ENCODE results near the gene TPM1. TPM values are rescaled to one million over a fixed set of nuclear protein-coding genes. Genes with fewer than 3 reads are reported as not detected.
"Not testable (repeated sequence)": the region's sequence is repeated elsewhere in the genome, so short reads cannot be mapped to it uniquely, and the experiment has no call there.

The TPM1 gene
- total RNA-seq = 519 TPM

DNA sequence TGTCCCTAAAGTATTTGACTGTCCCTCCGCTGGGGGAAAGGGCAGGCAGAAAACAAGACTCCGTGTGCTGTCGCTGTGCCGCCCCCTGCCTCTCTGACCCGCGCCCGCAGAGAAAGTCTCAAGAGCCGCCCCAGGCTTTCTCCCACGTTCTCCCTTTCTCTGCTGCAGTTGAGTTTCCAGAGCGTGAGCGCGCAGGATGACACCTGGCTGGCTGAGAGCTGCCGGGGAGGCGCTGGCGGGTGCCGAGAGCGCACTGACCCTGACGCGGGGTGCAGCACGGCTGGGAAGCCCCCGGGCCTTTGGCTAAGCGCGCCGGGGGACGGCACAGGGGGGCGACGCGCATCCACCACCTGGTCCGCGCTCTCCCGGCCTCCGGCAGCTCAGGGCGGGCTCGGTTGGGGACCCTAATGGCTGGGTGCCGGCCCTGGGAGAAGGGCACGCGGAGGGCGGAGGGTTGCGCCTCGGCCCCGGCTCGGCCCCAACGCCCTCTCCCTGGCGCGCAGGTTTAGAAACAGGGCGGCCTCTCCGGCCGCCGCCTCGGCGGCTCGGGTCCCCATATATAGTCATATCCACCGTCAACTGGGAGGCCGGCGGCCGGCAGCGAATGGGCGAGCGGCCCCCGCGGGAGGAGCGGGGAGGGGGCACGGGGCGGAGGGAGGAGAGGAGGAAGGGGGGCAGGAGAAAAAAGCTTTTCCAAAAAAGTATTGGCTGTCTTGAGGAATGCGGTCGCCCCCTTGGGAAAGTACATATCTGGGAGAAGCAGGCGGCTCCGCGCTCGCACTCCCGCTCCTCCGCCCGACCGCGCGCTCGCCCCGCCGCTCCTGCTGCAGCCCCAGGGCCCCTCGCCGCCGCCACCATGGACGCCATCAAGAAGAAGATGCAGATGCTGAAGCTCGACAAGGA lies at the start of gene TPM1:
TSS of gene TPM1 (plus strand) at position 774 of the 903 bp plus-strand sequence. CDS start at position 857, 83 bp downstream.
- DNase-seq = no peak

DNA sequence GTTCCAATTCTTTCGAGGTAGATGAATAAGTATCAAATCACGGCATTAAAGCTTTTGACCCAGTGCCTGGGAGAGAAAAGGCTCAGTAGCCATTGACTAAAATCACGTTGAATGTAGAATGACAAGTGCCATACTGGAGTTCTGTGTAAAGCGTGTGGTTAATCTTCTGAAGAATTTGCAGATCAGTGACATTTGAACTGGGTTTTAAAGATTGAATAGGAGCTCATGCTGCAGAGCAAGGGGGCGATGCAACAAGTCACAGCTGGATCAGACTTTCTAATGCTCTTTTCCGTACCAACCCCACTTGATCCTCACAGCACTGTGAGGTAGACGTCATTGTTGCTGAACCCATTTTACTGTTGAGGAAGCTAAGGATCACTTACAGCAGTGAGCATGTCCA lies 49.5 kb upstream of the TPM1 start:
- no peak for DNase-seq

DNA sequence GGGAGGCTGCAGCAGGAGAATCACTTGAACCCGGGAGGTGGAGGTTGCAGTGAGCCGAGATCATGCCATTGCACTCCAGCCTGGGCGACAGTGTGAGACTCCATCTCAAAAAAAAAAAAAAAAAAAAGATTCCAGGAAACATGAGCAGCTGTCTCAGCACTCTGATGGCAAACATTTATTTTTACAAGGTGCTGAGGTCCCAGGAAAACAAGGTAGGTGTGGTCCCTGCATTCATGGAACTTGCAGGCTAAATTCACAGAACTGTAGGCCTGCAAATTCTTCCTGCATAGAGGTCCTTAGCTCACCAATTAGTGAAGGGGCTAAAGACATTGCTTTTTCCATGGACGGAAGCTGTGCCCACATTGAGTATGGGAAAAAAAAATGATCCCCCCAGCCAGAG lies 48.9 kb upstream of the TPM1 start:
- not testable (repeated sequence) for DNase-seq

DNA sequence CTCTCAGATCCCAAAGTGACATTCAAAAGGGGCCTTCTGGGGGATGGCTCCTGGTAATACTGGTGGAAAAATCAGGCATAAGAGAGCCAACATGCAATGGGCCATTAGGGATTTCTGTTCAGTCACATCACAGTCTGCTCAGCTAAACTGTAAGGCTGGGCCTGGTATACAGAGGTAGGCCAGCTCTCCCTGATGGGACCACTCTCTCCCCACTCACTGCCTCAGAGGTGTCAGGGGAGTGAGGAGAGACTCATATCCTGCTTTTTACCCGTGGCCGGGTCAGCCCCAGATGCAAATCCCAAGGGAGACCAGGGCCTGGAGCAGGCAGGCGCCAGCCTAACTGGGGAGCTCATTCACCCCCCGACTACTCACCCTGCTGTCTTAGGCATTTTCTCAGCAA lies 48.1 kb upstream of the TPM1 start:
- no peak for DNase-seq

DNA sequence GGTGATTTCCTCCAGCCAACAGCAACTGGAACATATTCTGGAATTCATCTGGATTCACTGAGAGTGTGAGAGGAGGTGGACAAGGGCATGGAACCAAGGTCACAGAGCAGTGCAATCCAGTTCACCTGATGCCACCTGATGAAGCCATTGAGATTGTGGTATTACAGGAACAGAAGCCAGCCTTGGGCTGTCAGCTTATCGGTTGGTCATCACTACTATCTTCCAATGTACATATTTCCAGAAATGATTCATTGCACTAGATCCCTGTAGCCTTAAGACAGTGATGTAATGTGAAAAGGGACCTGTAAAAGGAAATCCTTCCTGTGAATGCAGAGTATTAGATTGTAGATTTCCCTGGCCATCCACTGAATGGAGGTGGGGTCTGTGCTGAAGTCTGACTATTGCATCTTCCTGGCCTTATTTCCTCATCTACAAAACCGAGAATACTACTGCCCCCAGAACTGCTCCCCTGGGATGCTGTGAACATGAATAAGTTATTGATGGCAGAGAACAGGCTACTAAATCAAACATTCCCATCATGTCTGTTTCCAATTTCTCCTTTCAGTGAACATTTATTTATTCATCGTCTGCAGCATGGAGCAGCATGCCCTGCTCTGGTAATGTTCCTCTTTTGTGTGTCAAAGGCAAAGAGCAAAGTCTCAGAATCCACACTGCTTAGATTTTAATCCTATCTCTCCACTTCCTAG lies 47.4 kb upstream of the TPM1 start:
- peak; percentile 71 for DNase-seq

DNA sequence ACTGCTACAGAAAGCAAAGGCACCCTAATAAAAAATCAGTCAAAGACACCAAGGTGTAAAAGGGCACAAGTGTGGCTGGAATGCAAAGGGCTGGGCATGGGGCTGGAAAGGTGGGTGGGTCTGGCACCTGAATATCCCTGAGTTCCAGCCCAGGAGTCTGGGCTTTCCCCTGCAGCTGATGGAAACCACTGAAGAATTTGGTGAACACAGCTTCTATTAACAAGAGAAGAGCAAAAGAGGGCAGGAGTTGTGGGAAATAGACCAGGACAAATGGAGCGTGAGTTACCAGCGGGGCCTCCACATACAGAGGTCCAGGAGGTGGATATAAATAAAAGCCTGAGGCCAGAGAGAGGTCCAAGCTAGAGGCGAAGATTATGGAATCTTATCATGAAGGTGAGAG lies 45.1 kb upstream of the TPM1 start:
- no peak for DNase-seq

DNA sequence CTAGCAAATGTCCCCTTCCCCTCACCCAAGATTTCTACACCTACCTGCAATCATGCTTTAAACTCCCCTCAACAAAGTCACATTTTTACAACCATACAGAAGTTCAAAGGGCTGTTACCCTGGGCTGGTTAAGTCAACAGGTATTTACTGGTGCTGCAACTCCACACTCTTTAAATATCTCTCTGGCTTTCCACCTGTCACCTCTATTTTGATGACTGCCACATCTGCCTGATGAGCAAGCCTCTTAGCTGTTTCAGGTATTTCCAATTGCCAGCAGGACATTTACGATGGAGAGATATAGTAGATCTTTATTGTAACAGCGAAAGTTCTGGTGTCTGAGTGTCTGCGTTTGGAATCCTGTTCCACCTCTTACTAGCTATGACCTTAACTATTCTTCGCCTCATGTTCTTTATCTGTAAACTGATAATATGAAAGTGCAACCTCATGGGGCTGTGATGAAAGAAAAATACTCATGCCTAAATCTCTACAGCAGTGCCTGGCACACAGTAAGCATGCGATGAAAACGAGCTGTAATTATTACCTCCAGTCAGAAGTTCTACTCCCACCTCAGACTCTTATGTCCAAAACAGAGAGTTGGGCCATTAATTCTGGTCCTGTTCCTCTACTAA lies 44.2 kb upstream of the TPM1 start:
- DNase-seq = no peak

DNA sequence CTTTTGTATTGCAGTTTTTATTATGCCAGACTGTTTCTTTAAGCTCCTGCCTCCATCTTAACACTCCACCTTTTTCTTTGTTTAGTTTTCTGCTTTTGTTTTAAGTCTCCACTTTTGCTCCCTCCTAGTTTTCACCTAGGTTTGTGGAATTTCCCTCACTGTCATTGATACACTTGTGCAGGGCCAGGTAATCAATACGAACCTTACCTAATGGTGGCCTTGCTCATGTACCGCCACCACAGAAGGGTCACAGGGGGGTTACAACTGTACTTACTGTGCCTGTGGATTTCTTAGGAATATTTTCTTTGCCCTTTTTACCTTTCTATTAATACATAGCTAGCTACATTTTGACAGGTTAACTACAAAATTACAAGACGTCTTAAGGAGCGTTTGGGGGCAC lies 43.4 kb upstream of the TPM1 start:
- no peak for DNase-seq

DNA sequence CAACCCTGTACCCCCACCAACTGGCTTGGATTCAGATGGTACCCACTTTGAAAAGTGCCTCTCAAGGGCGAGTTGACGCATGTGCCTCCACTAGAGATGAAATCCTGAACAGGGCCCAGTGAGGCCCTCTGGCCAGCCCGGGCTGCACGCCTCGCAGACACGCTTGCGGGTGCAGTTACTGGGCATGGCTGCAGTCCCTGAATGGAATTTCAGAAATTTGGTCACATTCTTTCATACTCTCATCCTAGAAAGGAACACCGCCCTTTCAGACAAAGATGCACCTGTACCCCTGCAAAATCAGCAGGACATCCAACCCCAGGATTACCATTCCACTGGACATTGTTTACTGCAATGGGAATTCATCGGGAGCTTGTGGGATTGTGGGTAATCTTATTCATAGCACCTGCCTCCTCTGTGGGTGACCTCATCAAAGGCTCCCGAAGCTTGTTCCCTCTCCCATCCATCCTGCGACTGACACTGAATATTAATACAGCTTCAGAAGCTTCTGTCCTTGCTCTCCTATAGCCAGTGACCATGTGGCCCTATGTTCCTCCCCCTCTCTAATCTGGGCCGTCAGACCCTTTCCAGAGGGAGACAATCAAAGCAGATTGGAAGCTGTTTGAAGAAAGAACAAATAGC lies 42.5 kb upstream of the TPM1 start:
- DNase-seq = no peak

DNA sequence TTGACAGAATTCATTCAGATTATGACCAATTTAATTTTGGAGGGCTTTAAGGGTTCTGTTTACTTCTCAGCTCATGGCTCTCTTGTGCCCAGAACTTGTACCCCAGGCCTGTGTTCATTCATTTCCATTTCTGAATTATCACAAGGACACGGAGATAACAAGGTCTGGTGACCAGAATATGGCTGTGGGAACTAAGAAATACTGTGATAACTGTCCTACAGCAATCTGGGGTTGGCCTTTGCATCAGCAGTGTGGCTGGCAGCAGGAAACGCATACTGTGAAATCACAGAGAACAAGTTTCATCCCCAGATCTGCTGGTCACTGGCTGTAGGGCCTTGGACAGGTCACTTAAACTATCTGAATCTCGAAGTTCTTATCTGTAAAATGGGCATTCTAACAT lies 41.8 kb upstream of the TPM1 start:
- no peak for DNase-seq

DNA sequence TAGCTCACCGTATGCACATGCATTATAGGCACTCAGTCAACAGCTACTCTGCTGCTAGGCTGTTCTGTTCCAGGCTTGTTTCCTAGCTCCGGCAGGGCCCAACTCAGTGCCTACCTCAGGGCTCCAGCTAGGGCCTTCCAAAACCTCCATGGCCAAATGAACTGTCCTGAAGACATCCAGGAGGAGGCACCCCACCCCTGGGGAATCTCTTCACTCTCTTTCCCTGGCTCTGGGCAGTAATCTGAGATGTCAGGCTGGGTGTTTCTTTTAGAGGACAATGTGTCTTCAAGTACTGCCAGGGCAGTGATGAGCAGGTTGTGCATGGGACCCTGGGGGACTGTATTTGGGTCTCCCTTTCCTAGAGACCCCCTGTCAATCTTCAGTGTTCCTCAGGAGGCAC lies 38.3 kb upstream of the TPM1 start:
- DNase-seq = no peak

DNA sequence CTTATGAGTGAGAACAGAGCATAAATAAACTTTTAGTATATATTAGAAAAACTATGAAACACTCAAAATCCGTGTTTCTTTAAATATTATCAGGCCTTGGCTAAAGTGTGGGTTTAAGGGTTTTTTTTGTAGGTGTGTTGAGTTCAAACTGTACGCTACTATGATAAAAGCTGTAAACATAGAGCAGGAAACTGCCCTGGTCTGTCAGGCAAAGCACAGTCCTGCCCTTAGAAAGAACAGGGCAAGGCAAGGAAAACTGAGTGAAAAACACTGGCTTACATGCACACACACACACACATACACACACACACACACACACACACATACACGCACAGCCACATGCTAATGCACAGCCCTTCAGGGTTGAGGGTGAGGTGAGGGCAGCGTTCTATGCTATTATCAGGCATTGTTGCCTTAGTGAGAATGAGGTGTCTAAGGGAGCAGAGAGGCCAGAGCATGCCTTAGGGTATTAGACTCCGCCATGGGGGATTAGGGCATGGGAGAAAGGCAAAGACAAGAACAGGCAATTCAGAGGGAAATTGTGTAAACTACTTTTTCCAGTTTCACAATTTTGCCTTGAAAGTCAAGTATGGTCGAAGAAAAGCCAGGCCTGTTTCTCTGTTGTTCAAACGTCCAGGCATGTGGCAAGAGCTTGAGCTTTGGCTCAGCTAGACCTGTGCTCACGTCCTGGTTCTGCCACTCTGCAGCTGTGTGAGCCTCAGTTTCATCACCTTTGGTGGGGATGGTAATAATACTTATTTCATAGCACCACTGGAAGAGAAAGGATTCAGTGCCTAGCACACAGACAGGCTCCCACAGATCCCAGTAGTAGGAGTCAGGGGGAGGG lies 36.3 kb upstream of the TPM1 start:
- DNase-seq = no peak

DNA sequence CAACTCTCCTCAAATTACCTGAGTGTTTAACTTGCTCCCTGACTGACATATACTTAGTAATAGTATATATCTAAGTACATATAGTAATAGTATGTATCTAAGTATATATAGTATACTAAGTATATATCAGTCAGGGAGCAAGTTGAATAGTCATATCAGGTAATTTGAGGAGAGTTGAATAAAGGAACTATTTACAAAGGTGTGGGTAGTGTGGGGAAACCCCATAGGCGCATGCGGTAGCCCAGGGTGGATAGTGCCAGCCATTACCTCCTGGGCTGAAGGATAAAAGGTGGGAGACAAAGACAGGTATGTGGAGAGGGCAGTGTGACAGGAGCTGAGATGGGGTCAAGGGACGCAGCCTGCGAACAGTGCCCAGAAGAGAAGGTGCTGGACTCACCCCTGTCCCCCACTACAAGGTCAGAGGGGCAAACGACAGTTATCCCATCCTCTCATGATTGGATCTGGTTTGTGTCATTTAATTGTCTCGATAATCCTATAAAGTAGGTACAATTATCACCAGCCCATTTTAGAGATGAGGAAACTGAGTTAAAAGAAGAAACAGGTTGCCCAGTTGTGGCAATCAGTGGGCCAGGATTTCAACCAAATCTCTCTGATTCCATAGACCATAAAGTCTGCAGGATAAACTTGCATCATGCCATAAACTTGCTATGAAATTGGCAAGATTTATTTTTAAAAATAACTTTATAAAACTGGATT lies 34.1 kb upstream of the TPM1 start:
- no peak for DNase-seq

DNA sequence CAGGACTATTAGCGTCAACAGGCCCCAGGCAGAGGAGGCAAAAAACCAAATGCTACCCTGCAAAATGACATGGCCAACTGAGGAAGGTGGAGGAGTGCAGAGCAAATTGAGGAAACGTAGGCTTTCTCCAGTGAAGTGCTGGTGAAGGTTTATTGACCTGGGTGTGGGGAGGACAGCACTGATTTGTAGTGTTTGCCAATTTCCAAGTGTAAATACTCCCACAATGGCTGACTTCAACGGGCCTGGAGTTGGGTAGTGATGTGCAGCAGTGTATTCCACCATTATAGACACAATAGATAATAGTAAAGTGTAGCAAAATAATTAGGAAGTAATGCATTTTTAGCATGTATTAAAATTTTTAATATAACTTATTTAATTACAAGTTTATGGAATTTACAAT lies 32.2 kb upstream of the TPM1 start:
- DNase-seq = no peak

DNA sequence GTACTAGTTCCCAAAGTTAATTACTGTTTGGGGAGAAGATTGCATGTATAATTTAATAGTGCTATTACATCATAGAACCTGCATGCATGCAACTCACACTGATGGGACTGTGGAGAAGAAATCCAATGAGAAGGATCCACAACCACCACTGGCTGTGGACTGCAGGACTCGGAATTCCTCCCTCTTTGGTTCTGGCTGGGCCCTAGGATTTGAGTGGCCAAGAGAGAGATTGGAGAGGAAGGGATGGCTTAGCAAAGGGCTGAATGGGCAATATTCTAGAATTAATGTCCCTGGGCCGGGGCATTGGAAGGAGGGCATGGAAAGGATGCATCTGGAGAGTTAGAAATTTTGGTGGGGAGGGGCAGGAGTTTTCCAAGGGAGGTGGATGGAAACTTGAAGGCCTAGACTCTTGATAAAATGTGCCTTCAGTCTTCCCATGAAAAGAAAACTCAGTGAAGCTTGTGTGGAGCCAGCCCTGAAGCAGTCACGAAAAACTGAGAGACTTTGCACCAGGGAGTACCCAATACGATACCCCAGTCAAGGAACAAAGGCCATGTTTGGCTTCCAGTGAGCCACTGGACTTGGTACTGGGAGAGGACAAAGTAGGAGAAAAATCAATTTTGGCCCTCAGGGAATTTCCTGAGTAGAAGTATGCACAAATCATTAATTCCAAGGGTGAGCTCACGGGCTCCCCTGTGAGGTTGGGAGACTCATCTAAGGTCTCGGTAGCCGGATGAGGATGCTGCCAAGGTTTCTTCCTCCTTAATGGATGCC lies 31.4 kb upstream of the TPM1 start:
- DNase-seq = no peak

DNA sequence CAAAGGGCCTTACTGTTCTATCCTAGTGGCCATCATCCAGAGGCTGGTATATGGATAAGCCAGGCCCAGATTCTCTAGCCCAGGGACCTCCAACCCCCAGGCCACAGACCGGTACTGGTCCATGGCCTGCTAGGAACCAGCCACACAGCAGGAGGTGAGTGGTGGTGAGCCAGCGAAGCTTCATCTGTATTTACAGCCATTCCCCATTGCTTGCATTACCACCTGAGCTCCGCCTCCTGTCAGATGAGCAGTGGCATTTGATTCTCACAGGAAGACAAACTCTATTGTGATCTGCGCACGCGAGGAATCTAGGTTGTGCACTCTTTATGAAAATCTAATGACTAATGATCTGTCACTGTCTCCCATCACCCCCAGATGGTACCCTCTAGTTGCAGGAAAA lies 30.1 kb upstream of the TPM1 start:
- no peak for DNase-seq

DNA sequence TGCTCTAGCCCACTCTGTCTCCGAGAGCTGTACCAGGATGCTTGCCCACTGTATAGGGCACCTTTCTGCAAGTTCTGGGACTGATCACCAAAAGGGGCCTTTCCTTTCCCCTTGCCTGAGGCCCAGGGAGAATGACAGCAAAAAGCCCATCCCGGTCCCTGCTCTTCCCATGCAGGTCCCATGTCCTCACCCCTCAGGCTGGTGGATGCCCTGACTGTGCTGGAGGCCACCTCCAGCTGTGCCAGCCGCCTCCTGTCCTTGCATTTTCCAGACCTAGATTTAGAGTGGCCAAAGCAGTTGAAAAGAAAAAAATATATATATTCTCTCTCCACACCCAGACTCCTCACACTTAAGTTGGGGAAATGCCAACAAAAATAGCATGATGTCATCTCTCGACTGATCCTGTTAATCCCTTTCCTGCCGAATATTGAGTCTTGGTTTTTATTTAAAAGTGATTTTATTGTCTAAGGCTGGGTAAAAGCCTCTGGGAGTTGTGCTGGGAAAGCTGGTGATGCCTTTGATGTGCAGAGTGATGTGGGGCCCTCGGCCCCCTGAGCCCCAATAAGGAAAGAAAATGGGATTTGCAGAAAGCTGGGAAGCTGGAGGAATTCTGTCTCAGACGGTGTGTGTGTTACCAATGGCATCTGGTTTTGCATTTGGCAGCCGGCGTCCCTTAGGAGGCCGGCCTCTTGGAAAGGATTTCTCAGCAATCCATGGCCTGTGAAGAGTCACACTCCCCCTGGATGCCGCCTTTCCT lies 29.3 kb upstream of the TPM1 start:
- DNase-seq = peak; percentile 25

DNA sequence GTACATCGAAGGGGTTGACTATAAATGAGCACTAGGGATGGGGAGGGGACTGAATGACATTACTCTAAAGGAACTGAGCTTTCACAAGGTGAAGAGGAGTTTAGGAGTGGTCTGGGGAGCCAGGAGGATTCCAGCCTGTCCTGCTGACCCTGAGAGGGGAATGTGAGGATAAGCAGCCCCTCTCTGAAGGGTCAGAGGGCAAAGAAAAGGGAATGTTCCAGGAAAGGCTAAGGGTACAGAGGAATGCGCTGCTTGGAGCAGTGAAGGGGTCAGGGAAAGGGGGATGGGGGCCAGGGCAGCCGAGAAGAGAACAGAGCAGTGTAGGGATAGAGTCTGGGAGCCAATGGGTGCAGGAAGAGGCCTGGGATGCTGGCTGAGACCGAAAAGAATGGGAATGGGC lies 28.0 kb upstream of the TPM1 start:
- no peak for DNase-seq

DNA sequence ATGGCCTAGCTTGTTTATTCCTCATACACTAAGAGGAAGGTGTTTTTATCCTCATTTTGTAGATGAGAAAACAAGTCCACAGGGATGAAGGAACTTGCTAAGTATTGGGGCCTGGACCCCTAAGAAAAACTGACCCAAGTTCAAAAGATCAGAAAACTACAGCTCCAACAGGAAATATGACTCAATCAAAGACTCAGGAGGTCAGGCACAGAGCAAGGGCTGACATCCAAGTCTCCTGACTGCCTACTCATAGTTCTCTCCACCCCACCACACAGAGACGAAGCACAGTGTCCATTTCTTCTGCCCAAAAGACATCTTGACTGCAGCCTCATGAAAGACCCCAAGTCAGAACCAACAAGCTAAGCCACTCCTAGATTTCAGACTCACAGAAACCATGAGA lies 26.9 kb upstream of the TPM1 start:
- no peak for DNase-seq

DNA sequence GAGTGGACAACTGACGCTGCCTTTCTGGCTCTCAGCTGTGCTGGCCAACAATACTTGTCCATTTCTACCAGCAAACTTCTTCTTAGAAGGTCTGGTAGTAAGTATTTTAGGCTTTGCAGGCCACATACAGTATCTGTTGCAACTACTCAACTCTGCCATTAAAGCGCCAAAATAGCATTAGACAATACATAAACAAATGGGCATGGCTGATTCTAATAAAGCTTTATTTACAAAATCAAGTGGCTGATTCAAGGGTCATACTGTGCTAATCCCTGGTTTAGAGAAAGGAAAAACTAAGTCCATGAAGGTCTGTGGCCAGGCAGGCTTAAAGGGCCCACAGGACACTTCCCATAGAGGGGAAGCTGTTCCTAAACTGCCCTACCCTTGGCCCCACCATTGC lies 26.3 kb upstream of the TPM1 start:
- DNase-seq = no peak
